NT2/D1 (cell line): Measurements from ENCODE around the gene PRICKLE2.

Experiments used
- SUZ12 ChIP-seq: IDR thresholded peaks from 2 replicates; pipeline ENCODE4 v1.6.1; 2011; ENCODE audit not compliant: insufficient read length, insufficient read depth; ENCODE audit errors: extremely low read depth
- YY1 ChIP-seq: IDR thresholded peaks from 2 replicates; pipeline ENCODE4 v1.6.1; 2011; ENCODE audit not compliant: insufficient read length, insufficient read depth
- ZNF274 ChIP-seq: IDR thresholded peaks from 2 replicates; pipeline ENCODE4 v1.6.1; 2011; ENCODE audit warnings: mild to moderate bottlenecking, low read depth, low read length

GRCh38 chr3:64170270-64170669, 55.0 kb downstream of the PRICKLE2 start:
- TF ChIP-seq YY1: no peak
- no peak for TF ChIP-seq ZNF274
- no peak for TF ChIP-seq SUZ12
